HCT116 (cell line): ENCODE measurements around the gene HEATR5A. TPM values are rescaled to one million over a fixed set of nuclear protein-coding genes. Genes with fewer than 3 reads are reported as not detected.

Experiments
- ATAC-seq: fragments of 200-7000 bp; cut with Tn5 transposase; 2 replicates; pipeline ENCODE4 v1.9.1; 2020; ENCODE audit warnings: mild to moderate bottlenecking, moderate library complexity
- BruUV-seq: library from RNA; stranded (reverse); fragments of 400-500 nt; replicated peaks from 2 replicates; lab custom pipeline; 2021; lab: Mats Ljungman, UMichigan
- CTCF ChIA-PET: fragments of 300-600 bp; sonication (Branson Sonifier 250); formaldehyde crosslinking; loops from one replicate; lab custom pipeline; 2021; ENCODE audit warnings: antibody characterized with exemption; lab: Charles Lee
- POLR2A ChIA-PET: fragments of 300-600, 350-600 bp; sonication (Branson Sonifier 250); formaldehyde crosslinking; loops from one replicate; lab custom pipeline; 2021; ENCODE audit warnings: antibody characterized with exemption; lab: Charles Lee
- RAD21 ChIA-PET, 2 experiments: fragments of 300-600 bp; sonication (Branson Sonifier 250); formaldehyde crosslinking; loops; one replicate each; lab custom pipeline; 2023; ENCODE audit warnings: low total read pairs in 2 of 2; ENCODE audit not compliant: uncharacterized antibody in 2 of 2, unreplicated experiment in 2 of 2, low non-redundant PET in 1 of 2; lab: Charles Lee
- DNase-seq: peaks from one replicate; pipeline ENCODE4 v3.0.0-alpha.2; 2010; ENCODE audit warnings: low read depth, low spot score
- H2AFZ ChIP-seq: fragments of 200-600 bp; shearing (Covaris generic), sonication (generic); 2 replicates; pipeline ENCODE4 v1.6.1; 2017; ENCODE audit warnings: low read depth, mixed run types, mixed read lengths, antibody characterized with exemption, low read length; ENCODE audit not compliant: poor library complexity, severe bottlenecking
- H3K27ac ChIP-seq: 2 replicates; pipeline ENCODE4 v1.5.1; 2012; ENCODE audit warnings: low read depth, low read length
- H3K27me3 ChIP-seq: fragments of 200-600 bp; sonication (generic); 2 replicates; pipeline ENCODE4 v1.6.1; 2016; ENCODE audit warnings: mixed run types, low read length, mixed read lengths; ENCODE audit not compliant: insufficient read depth
- H3K36me3 ChIP-seq, 2 experiments: fragments of 200-500 bp in 1 of 2; fragments of 200-600 bp in 1 of 2; sonication (Bioruptor generic) in 1 of 2; sonication (generic) in 1 of 2; 2 replicates each; pipeline versions ENCODE4 v1.5.1 to v1.6.1; 2014 to 2016; ENCODE audit warnings: low read length in 2 of 2, inconsistent platforms in 1 of 2, mixed read lengths in 1 of 2, mixed run types in 1 of 2; ENCODE audit not compliant: insufficient read depth in 2 of 2, control insufficient read depth in 1 of 2
- H3K4me1 ChIP-seq, 2 experiments: fragments of 200-600 bp in 1 of 2; sonication (generic) in 1 of 2; 2 replicates each; pipeline versions ENCODE4 v1.5.1 to v1.6.1; 2012 to 2017; ENCODE audit warnings: low read length in 2 of 2, inconsistent platforms in 1 of 2, mild to moderate bottlenecking in 1 of 2, mixed read lengths in 1 of 2, mixed run types in 1 of 2, moderate library complexity in 1 of 2; ENCODE audit not compliant: insufficient read depth in 2 of 2, control insufficient read depth in 1 of 2
- H3K4me2 ChIP-seq: fragments of 200-600 bp; sonication (generic); 2 replicates; pipeline ENCODE4 v1.6.1; 2017; ENCODE audit warnings: mixed run types, low read length, mixed read lengths
- H3K4me3 ChIP-seq, 2 experiments: fragments of 200-600 bp in 1 of 2; sonication (generic) in 1 of 2; replicated peaks in 1 of 2; 2 replicates each; pipeline ENCODE4 v1.5.1; 2011 to 2016; ENCODE audit warnings: low read length in 2 of 2, control low read depth in 1 of 2, low read depth in 1 of 2, mild to moderate bottlenecking in 1 of 2, mixed read lengths in 1 of 2, mixed run types in 1 of 2
- H3K79me2 ChIP-seq: fragments of 200-600 bp; sonication (generic); 2 replicates; pipeline ENCODE4 v1.6.1; 2017; ENCODE audit warnings: mild to moderate bottlenecking, mixed run types, low read length, moderate library complexity, mixed read lengths; ENCODE audit not compliant: insufficient read depth
- H3K9ac ChIP-seq: fragments of 200-600 bp; sonication (generic); 2 replicates; pipeline ENCODE4 v1.6.1; 2016; ENCODE audit warnings: low read length, mixed read lengths
- H3K9me2 ChIP-seq: fragments of 200-600 bp; sonication (generic), shearing (Covaris generic); 2 replicates; pipeline ENCODE4 v1.6.1; 2017; ENCODE audit warnings: mixed run types, mild to moderate bottlenecking, moderate library complexity; ENCODE audit not compliant: insufficient read depth
- H3K9me3 ChIP-seq, 2 experiments: fragments of 200-500 bp in 1 of 2; fragments of 200-600 bp in 1 of 2; sonication (Bioruptor generic) in 1 of 2; sonication (generic) in 1 of 2; 2 replicates each; pipeline ENCODE4 v1.6.1; 2014 to 2017; ENCODE audit warnings: low read length in 2 of 2, mixed read lengths in 2 of 2, inconsistent platforms in 1 of 2, low read depth in 1 of 2, mild to moderate bottlenecking in 1 of 2, mixed run types in 1 of 2, moderate library complexity in 1 of 2; ENCODE audit not compliant: control insufficient read depth in 1 of 2, insufficient read depth in 1 of 2
- H4K20me1 ChIP-seq: fragments of 200-600 bp; sonication (generic), shearing (Covaris generic); 2 replicates; pipeline ENCODE4 v1.6.1; 2017; ENCODE audit warnings: mixed run types, mild to moderate bottlenecking, moderate library complexity; ENCODE audit not compliant: insufficient read depth
- CEBPB ChIP-seq: IDR thresholded peaks from 2 replicates; pipeline ENCODE4 v1.6.1; 2012; ENCODE audit warnings: low read depth
- EZH2 ChIP-seq: fragments of 200-600 bp; sonication (generic); IDR thresholded peaks from 2 replicates; pipeline ENCODE4 v1.6.1; 2017; ENCODE audit warnings: antibody characterized with exemption, mixed run types
- JUND ChIP-seq: IDR thresholded peaks from 2 replicates; pipeline ENCODE4 v1.6.1; 2012
- MAX ChIP-seq: IDR thresholded peaks from 2 replicates; pipeline ENCODE4 v1.6.1; 2012
- REST ChIP-seq: IDR thresholded peaks from 2 replicates; pipeline ENCODE4 v1.6.1; 2012; ENCODE audit warnings: low read depth
- SP1 ChIP-seq: IDR thresholded peaks from 2 replicates; pipeline ENCODE4 v1.6.1; 2012; ENCODE audit warnings: low read depth
- SRF ChIP-seq: IDR thresholded peaks from 2 replicates; pipeline ENCODE4 v1.6.1; 2012; ENCODE audit warnings: low read depth
- TCF7L2 ChIP-seq: IDR thresholded peaks from 2 replicates; pipeline ENCODE4 v1.7.0; 2011; ENCODE audit warnings: borderline replicate concordance, inconsistent platforms; ENCODE audit not compliant: insufficient read depth, insufficient read length; ENCODE audit errors: extremely low read depth
- ZFX ChIP-seq: fragments of 450-650 bp; IDR thresholded peaks from 2 replicates; pipeline ENCODE4 v1.6.1; 2017
- intact Hi-C: fragments of 100-400 bp; cut with micrococcal nuclease; formaldehyde crosslinking; loops from 2 replicates; pipeline ENCODE4 v1.10.0; 2022
- total RNA-seq: library from RNA; stranded (reverse); gene quantifications from one replicate; pipeline ENCODE4 v1.2.1, GENCODE V29; 2021; ENCODE audit not compliant: unreplicated experiment
- TF ChIP-seq, protein P1 (sequence below): IDR thresholded peaks from 2 replicates; pipeline ENCODE4 v1.6.1; 2012

Gene HEATR5A
- total RNA-seq, 1 experiment from 2014 or later = 20.9 TPM

GRCh38 chr14:31297701-31298344, 122.5 kb downstream of the HEATR5A start:
- Histone ChIP-seq H3K9me2 (no peaks in the 10 kb centered on the region), H3K4me1 (no peaks in the 10 kb centered on the region), H3K27ac (no peak overlapping the region), H3K79me2 (no peaks in the 10 kb centered on the region), H3K27me3 (no peaks in the 10 kb centered on the region), H3K9me3 (no peaks in the 10 kb centered on the region), H4K20me1 (no peaks in the 10 kb centered on the region), H3K9ac (no peak overlapping the region), H3K4me3 (no peak overlapping the region), H2AFZ (no peak overlapping the region), H3K36me3 (no peaks in the 10 kb centered on the region), H3K4me2 (no peak overlapping the region)
- CTCF ChIA-PET = interaction anchor here (1.0 kb wide), 1 partner anchor 11 kb away, joined by 4 read pairs; no protein-coding TSS in a partner anchor
- RAD21 ChIA-PET = no interaction called here
- BruUV-seq = no TSS peak
- ATAC-seq (no peak), DNase-seq (no peak)
- POLR2A ChIA-PET = interaction anchor here (1.0 kb wide), 1 partner anchor 90 kb away, joined by 5 read pairs; the partner anchor contains the start of gene HECTD1
- intact Hi-C loops = no loop called here
- TF ChIP-seq MAX = no peak
- TF ChIP-seq EZH2 = no peak
- no peak for TF ChIP-seq ZFX
- TF ChIP-seq REST = no peak
- TF ChIP-seq, protein P1, sequence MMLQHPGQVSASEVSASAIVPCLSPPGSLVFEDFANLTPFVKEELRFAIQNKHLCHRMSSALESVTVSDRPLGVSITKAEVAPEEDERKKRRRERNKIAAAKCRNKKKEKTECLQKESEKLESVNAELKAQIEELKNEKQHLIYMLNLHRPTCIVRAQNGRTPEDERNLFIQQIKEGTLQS = no peak
- TF ChIP-seq SRF = no peak
- no peak for TF ChIP-seq TCF7L2
- TF ChIP-seq SP1 = no peak
- no peak for TF ChIP-seq JUND
- TF ChIP-seq CEBPB = no peak
